HepG2 (cell line): ENCODE data around the gene SLC4A11. TPM values are rescaled to one million over a fixed set of nuclear protein-coding genes. Genes with fewer than 3 reads are reported as not detected.
A peak's percentile ranks its signal among the peaks of the same experiment; 100 is the strongest.

Experiments used
- ARNTL ChIP-seq: sonication (generic); formaldehyde crosslinking; IDR thresholded peaks from 2 replicates; pipeline ENCODE4 v1.4.0; 2020; ENCODE audit warnings: mild to moderate bottlenecking, missing genetic modification reagents
- CEBPB ChIP-seq: IDR thresholded peaks from 2 replicates; pipeline ENCODE4 v1.6.1; 2011; ENCODE audit warnings: low read depth, low read length, improper control_type of control experiment, borderline replicate concordance
- HBP1 ChIP-seq: IDR thresholded peaks from 2 replicates; pipeline ENCODE4 v1.6.1; 2016; ENCODE audit warnings: low read depth, control low read depth
- HHEX ChIP-seq: IDR thresholded peaks from 2 replicates; pipeline ENCODE4 v1.6.1; 2016; ENCODE audit warnings: control low read depth
- MXD4 ChIP-seq: IDR thresholded peaks from 2 replicates; pipeline ENCODE4 v1.6.1; 2016; ENCODE audit warnings: mild to moderate bottlenecking, missing biosample characterization, missing genetic modification reagents
- PAWR ChIP-seq: sonication (generic); formaldehyde crosslinking; IDR thresholded peaks from 2 replicates; pipeline ENCODE4 v1.4.0; 2020; ENCODE audit warnings: missing genetic modification reagents, mild to moderate bottlenecking, borderline replicate concordance
- PRDM15 ChIP-seq: sonication (generic); formaldehyde crosslinking; IDR thresholded peaks from 2 replicates; pipeline ENCODE4 v1.4.0; 2020; ENCODE audit warnings: missing genetic modification reagents
- RAD51 ChIP-seq: fragments of 450-650 bp; IDR thresholded peaks from 2 replicates; pipeline ENCODE4 v1.6.1; 2016; ENCODE audit warnings: borderline replicate concordance
- SRSF9 ChIP-seq: fragments of 200-400 bp; formaldehyde crosslinking; IDR thresholded peaks from 2 replicates; pipeline ENCODE4 v1.6.1; 2018; ENCODE audit warnings: borderline replicate concordance, mild to moderate bottlenecking, low read depth, low read length; ENCODE audit not compliant: insufficient read depth, poor library complexity, severe bottlenecking
- TEAD3 ChIP-seq: optimal IDR thresholded peaks from 2 replicates; pipeline ENCODE3; 2016; ENCODE audit warnings: borderline replicate concordance
- ZBTB44 ChIP-seq: sonication (generic); formaldehyde crosslinking; IDR thresholded peaks from 2 replicates; pipeline ENCODE4 v1.4.0; 2020; ENCODE audit warnings: missing genetic modification reagents
- ZNF281 ChIP-seq: sonication (generic); formaldehyde crosslinking; IDR thresholded peaks from 2 replicates; pipeline ENCODE4 v1.4.0; 2020; ENCODE audit warnings: missing genetic modification reagents, borderline replicate concordance
- ZNF503 ChIP-seq: sonication (generic); formaldehyde crosslinking; IDR thresholded peaks from 2 replicates; pipeline ENCODE4 v1.4.0; 2020; ENCODE audit warnings: missing genetic modification reagents
- ZNF775 ChIP-seq: sonication (generic); formaldehyde crosslinking; IDR thresholded peaks from 2 replicates; pipeline ENCODE4 v1.4.0; 2020; ENCODE audit warnings: missing genetic modification reagents, mild to moderate bottlenecking, moderate library complexity, borderline replicate concordance
- ZSCAN20 ChIP-seq: sonication (generic); formaldehyde crosslinking; IDR thresholded peaks from 2 replicates; pipeline ENCODE4 v1.4.0; 2020; ENCODE audit warnings: missing genetic modification reagents, mild to moderate bottlenecking, borderline replicate concordance
- polyA plus RNA-seq, 8 experiments: library from polyadenylated mRNA; depleted of rRNA in 3 of 8; stranded (reverse) in 7 of 8; unstranded in 1 of 8; fragments of >200 nt; fragmentation: Illumina TruSeq in 4 of 8; extraction: Trizol in 4 of 8; gene quantifications; 2 replicates each; pipeline versions ENCODE4 v1.2.1 to v1.2.3, GENCODE V29; 2011 to 2016; ENCODE audit warnings: low read depth in 4 of 8, missing spikeins in 1 of 8, mixed read lengths in 1 of 8; ENCODE audit not compliant: insufficient read depth in 1 of 8
- total RNA-seq, 5 experiments: library from RNA; depleted of rRNA; stranded (reverse); fragments of >200 nt; fragmentation: Illumina TruSeq; extraction: Trizol; gene quantifications; 2 replicates each; pipeline ENCODE4 v1.2.3, GENCODE V29; 2016; ENCODE audit warnings: low read depth in 1 of 5

SLC4A11 gene
- total and polyA plus RNA-seq, 2 of the 13 experiments (the other 11 are each of a cell fraction or from before 2014, with no cell fraction given), result 3.9 to 27.0 TPM

GRCh38 chr20:3204124-3204794 lies 34.7 kb downstream of the SLC4A11 start, which contains the start of gene DDRGK1 (continued):
- TF ChIP-seq ZBTB44, result no peak; the same call in 1 of the 2 replicates
- peak; percentile 47; the same call in 1 of the 2 replicates for TF ChIP-seq ZNF281 (CRISPR knock-in tag)
- TF ChIP-seq ARNTL (CRISPR knock-in tag), result peak; percentile 62; the same call in 1 of the 2 replicates
- peak; percentile 73; the same call in 1 of the 2 replicates for TF ChIP-seq HBP1 (CRISPR knock-in tag)
- TF ChIP-seq ZNF503 (CRISPR knock-in tag), result peak; percentile 64; the same call in 1 of the 2 replicates
- no peak for TF ChIP-seq RAD51
- TF ChIP-seq PAWR (CRISPR knock-in tag), result 0 out of 2 replicates have a peak, but pooled peaks have one; percentile 72
- TF ChIP-seq CEBPB, result peak; percentile 98
- no peak for TF ChIP-seq SRSF9
- TF ChIP-seq ZSCAN20 (CRISPR knock-in tag), result peak; percentile 88; the same call in 1 of the 2 replicates
- no peak for TF ChIP-seq TEAD3 (CRISPR knock-in tag)
- TF ChIP-seq ZNF775 (CRISPR knock-in tag), result no peak
- TF ChIP-seq PRDM15 (CRISPR knock-in tag), result peak; percentile 85
- TF ChIP-seq MXD4 (CRISPR knock-in tag), result peak; percentile 55; the same call in 1 of the 2 replicates
- TF ChIP-seq HHEX (CRISPR knock-in tag), result peak; percentile 30; the same call in 1 of the 2 replicates
